GM19395 (cell line): ENCODE results near the gene ENAH.
"Not testable (repeated sequence)": the region's sequence is repeated elsewhere in the genome, so short reads cannot be mapped to it uniquely, and the experiment has no call there.

Experiments
- ATAC-seq: cut with Tn5 transposase; IDR thresholded peaks from one replicate; pipeline ENCODE4 v1.9.1; 2021; ENCODE audit warnings: mild to moderate bottlenecking, moderate library complexity; ENCODE audit not compliant: unreplicated experiment

The ENAH gene

DNA sequence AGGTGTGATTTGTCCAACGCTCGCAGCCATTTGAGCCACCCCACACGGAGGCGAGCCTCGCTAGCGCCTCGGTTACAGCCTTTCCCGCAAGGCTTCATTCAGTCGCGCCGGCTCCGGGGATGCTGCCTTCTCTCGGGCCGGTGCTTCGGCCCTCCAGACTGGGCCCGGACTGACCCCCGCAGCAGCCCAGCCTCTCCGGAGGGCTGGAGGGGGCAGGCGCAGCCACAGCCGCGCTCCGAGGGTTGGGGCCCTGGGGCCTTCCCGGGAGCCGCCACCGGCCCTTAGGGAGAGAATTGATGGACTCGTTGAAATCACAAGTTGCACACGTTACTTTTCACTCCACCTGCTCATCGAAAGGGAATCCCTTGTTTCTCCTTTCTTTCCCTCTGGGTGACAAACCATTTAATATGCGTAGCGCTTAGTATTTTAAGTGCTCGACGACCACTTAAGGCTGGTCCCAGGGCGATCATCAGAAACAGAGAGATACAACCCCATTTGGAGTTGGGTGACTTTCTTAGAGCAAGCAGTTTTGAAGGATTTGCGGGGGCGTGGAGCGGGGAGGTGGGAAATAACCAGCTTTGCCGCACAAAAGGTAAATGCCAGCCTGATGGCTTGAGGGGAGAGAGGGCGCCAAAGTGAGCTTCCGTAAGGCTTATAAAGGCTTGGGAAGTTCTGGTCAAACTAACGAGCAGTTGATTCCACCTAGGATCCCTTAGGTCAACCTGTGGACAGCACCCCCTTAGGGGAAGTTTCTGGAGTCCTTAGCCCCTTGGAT is 24.6 kb upstream of the ENAH start:
- no peak for ATAC-seq

DNA sequence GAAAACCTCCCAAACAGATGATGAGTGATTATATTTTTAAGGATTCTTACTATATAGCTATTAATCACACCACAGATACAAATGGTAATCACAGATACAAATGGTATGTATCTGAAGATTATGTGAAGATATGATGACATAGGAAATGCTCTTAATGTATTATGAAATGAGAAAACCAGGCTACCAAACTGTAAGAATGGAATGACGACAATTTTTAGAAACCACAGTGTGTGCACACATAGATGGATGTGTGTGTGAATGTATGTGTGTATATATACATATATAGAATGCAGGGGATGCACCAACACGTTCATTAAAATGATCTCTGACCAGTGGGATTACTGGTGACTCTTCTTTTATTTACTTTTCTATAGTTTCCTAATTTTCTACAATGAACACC is 21.5 kb upstream of the ENAH start:
- ATAC-seq = no peak

- ATAC-seq = no peak
These were observed 18.1 kb upstream of the ENAH start for GRCh38 chr1:225670806-225671733.

- no peak for ATAC-seq
These were observed 17.4 kb upstream of the ENAH start for GRCh38 chr1:225670356-225670755.

- ATAC-seq = no peak
These were observed 15.3 kb upstream of the ENAH start for GRCh38 chr1:225668222-225668621.

DNA sequence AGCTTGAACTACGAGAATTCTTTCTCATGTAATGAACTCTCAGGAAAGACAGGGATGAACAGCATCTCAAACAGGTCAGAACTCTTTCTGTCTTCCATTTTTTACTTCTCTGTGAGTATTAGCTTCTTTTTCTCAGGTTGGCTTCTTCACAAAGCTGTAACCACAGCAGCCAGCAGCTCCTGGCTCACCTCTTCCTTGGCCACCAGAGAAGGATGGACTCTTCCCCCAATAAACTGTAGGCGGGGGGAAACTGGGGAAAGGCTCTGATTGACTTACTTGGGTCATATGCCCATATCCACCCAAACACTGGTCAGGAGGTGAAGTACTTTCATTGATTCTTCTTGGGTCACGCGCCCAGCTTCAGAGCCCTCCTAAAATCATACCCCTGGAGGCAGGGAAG is 14.4 kb upstream of the ENAH start:
- ATAC-seq = no peak

- ATAC-seq = no peak
These were observed 13.6 kb upstream of the ENAH start for GRCh38 chr1:225666495-225666894.

GRCh38 chr1:225664762-225665161 is 11.8 kb upstream of the ENAH start:
- no peak for ATAC-seq

GRCh38 chr1:225662155-225662554 is 9.2 kb upstream of the ENAH start:
- ATAC-seq = no peak

GRCh38 chr1:225660544-225660946 is 7.6 kb upstream of the ENAH start:
- no peak for ATAC-seq

- ATAC-seq = no peak
These were observed 5.1 kb upstream of the ENAH start for GRCh38 chr1:225658041-225658440.

GRCh38 chr1:225657462-225657989 is 4.6 kb upstream of the ENAH start:
- ATAC-seq = no peak

DNA sequence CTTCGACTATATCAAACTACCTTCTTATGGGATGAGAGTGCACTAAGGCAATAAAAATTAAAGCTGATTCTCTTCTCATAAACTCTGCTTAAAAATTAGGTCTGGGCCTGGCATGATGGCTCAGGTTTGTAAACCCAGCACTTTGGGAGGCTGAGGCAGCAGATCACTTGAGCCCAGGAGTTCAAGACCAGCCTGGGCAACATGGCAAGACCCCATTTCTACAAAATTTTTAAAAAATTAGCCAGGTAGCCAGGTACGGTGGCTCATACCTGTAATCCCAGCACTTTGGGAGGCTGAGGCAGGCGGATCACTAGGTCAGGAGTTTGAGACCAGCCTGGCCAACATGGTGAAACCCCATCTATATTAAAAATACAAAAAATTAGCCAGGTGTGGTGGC is 3.3 kb upstream of the ENAH start:
- ATAC-seq = not testable (repeated sequence)

DNA sequence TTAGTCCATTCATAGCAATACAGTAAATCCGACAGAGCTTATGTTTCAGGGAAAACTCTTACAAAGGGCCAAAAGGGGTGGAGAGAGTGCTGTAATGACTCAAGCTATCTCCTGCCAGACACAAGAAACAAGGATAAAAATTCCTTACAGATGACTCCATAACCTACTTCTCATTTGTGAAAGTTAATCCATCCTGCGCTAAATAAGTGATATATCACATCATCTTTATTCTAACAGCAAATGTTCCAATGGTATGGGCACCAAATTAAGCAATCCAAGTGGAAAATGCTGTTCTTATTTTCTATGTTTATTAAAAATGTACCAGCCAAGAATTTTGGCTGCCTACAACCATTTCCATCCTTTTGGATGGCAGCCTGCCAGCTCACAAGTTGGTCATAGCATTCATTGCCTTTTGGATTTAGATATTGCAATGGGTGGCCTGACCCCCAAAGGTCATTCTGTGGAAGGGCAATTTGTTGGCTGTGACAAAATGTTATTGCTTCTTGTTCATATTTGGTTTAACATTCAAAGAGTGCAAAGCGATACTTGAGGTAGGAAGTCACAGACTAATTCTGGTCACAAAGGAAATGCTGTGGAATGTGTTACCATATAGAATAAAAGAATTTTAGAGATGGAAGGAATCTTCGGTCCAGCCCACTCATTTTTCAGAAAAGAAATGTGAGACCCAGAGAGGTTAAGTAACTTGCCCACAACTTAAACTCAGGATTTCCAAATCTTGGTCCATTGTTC is 2.8 kb upstream of the ENAH start:
- no peak for ATAC-seq

DNA sequence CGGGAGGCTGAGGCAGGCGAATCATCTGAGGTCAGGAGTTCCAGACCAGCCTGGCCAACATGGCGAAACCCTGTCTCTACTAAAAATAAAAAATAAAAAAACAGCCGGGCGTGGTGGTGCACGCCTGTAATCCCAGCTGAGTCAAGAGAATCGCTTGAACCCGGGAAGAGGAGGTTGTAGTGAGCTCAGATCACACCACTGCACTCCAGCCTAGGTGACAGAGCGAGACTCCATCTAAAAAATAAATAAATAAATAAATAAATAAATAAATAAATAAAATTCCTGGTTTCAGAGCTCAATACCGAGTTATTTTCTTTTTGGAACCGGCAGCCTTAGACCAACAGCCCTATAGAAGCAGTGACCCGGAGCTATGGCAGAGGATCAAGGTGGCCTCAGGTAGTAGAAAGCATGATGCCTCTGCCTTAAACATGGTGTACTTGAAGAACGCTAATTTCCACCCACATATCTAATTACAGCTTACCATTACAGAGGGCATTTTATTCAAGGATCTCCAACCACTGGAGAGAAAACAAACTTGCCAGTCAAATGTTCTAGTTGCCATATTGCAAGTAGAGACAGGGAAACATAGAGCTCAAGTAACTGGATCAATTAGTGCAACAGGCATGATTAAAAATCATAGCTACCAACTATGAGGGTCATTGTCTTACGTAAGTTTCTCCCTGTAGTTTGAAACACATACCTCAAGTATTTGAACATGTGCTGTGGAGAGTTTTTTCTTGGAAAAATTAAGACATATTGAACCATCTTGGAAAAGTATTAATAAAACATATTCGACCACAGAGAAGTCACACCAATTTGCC is 2.0 kb upstream of the ENAH start:
- no peak for ATAC-seq

DNA sequence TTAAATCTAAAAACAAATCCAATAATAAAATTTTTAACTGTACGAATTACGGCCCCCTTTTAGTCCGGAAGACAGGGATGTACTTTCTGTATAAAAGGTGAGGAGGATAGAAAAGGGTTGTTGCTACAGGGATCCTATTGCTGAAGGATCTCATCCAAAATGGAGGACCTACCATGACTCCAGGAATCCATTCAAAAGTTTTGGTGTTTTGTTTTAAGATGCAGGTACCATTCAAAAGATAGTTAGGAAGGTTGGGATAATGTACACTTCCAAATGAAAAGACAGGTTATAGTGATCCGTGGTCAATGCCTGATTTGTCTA is 1.3 kb upstream of the ENAH start:
- ATAC-seq = no peak

GRCh38 chr1:225653463-225654276 is 747 bp upstream of the ENAH start:
- ATAC-seq = peak; percentile 31

DNA sequence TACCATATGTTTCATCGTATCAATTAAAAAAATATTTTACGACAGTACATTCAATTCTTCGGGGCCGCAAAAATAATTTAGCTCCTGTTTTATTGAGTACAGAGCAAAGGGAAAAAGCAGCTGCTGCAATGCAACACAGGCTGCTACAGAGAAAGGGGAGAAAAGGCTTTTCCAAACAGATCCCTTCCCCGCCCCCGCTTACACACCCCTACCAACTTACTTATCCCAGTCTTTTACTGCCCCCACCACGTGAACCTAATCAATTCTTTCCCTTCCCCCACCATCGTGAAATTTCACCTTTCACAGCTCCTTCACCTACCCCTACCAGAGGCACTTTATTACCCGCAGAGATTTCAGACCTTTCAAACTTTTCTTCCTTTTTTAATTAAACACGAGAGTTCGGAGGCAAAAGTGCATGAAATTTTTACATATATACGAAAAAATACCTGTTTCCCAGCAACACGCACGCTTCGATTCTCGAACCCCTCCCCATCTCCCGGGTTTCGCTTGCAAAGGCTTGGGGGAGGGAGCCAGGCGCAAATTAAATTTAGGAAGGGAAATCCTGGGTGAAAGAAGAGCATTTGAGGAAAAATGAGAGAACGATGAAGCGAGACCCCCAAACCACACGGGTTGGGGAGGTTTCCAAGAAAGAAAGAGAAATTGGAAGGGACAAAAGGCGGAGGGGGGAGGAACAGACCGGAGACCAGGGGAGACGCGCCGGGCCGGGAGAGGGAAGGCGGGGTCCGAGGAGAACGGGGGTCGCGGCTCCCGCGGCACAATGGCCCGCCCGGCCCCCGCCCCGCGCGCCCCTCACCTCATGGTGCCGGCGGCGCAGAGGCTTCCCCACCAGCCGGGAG is 823 bp downstream of the ENAH start:
- ATAC-seq = peak; percentile 16
